GM12878 (cell line): ENCODE results near the gene OR4F15. TPM values are rescaled to one million over a fixed set of nuclear protein-coding genes. Genes with fewer than 3 reads are reported as not detected.

Experiments used
- ATAC-seq: fragments of 200-7000 bp; cut with Tn5 transposase; 3 replicates; pipeline ENCODE4 v1.9.1; 2020; ENCODE audit warnings: mild to moderate bottlenecking, moderate library complexity
- BruUV-seq: library from RNA; stranded (reverse); fragments of 400-500 nt; replicated peaks from 2 replicates; lab custom pipeline; 2021; lab: Mats Ljungman, UMichigan
- CTCF ChIA-PET: fragments of 300-600 bp; sonication (Branson Sonifier 250); formaldehyde crosslinking; extraction: SDS; loops from one replicate; lab custom pipeline; 2021; ENCODE audit warnings: inconsistent platforms; lab: Yijun Ruan, JAX
- POLR2A ChIA-PET: fragments of 350-600 bp; formaldehyde crosslinking; extraction: SDS; loops from one replicate; lab custom pipeline; 2021; ENCODE audit warnings: inconsistent platforms; lab: Charles Lee
- RAD21 ChIA-PET: fragments of 300-600 bp; sonication (Branson Sonifier 250); formaldehyde crosslinking; loops from one replicate; lab custom pipeline; 2023; ENCODE audit warnings: antibody characterized with exemption; ENCODE audit not compliant: unreplicated experiment; lab: Charles Lee
- SMC1A ChIA-PET: fragments of 300-600 bp; sonication (Branson Sonifier 250); formaldehyde crosslinking; loops from one replicate; lab custom pipeline; 2023; ENCODE audit not compliant: unreplicated experiment, uncharacterized antibody; lab: Charles Lee
- DNase-seq: peaks from one replicate; pipeline ENCODE4 v3.0.0-alpha.2; 2011; ENCODE audit warnings: low read depth, low spot score
- FAIRE-seq: peaks from 3 replicates; lab custom pipeline; 2011; peaks lifted over from hg19 to GRCh38; lab: Jason Lieb, UNC
- H2AFZ ChIP-seq: 2 replicates; pipeline ENCODE4 v1.6.0; 2011; ENCODE audit warnings: low read depth, low read length, control low read depth; ENCODE audit not compliant: control insufficient read depth
- H3K27ac ChIP-seq: 2 replicates; pipeline ENCODE4 v1.5.1; 2011; ENCODE audit warnings: control low read depth; ENCODE audit not compliant: control insufficient read depth, insufficient read depth
- H3K27me3 ChIP-seq, 2 experiments: replicated peaks in 1 of 2; 2 replicates each; pipeline versions ENCODE4 v1.6.0 to v1.6.1; 2011; ENCODE audit warnings: low read length in 1 of 2; ENCODE audit not compliant: control insufficient read depth in 2 of 2, insufficient read depth in 2 of 2
- H3K36me3 ChIP-seq, 2 experiments: 2 replicates each; pipeline ENCODE4 v1.5.1; 2011; ENCODE audit warnings: low read length in 1 of 2; ENCODE audit not compliant: control insufficient read depth in 2 of 2, insufficient read depth in 2 of 2
- H3K4me1 ChIP-seq: 2 replicates; pipeline ENCODE4 v1.6.1; 2011; ENCODE audit warnings: mild to moderate bottlenecking, low read length, moderate library complexity, mixed read lengths; ENCODE audit not compliant: control insufficient read depth, insufficient read depth
- H3K4me2 ChIP-seq: 2 replicates; pipeline ENCODE4 v1.6.0; 2011; ENCODE audit warnings: control low read depth; ENCODE audit not compliant: control insufficient read depth, insufficient read depth
- H3K4me3 ChIP-seq: fragments of 200-600 bp; sonication (generic); 2 replicates; pipeline ENCODE4 v1.5.1; 2016
- H3K79me2 ChIP-seq: 2 replicates; pipeline ENCODE4 v1.6.0; 2011; ENCODE audit warnings: low read length; ENCODE audit not compliant: control insufficient read depth, insufficient read depth
- H3K9ac ChIP-seq: 2 replicates; pipeline ENCODE4 v1.8.0; 2011; ENCODE audit warnings: low read length, control low read depth, mixed read lengths; ENCODE audit not compliant: control insufficient read depth, insufficient read depth
- H3K9me3 ChIP-seq: replicated peaks from 3 replicates; pipeline ENCODE4 v1.5.1; 2011; ENCODE audit warnings: mild to moderate bottlenecking, low read length; ENCODE audit not compliant: control insufficient read depth, insufficient read depth
- H4K20me1 ChIP-seq: 2 replicates; pipeline ENCODE4 v1.6.0; 2011; ENCODE audit not compliant: control insufficient read depth, insufficient read depth
- ATF3 ChIP-seq: IDR thresholded peaks from 2 replicates; pipeline ENCODE4 v1.6.1; 2011; ENCODE audit warnings: low read depth, mild to moderate bottlenecking, low read length, moderate library complexity, borderline replicate concordance; ENCODE audit errors: extremely low read depth
- ELK1 ChIP-seq: IDR thresholded peaks from 2 replicates; pipeline ENCODE4 v1.6.1; 2012; ENCODE audit warnings: low read depth, low read length, improper control_type of control experiment
- NR2C1 ChIP-seq: fragments of 450-650 bp; IDR thresholded peaks from 2 replicates; pipeline ENCODE4 v1.6.1; 2017; ENCODE audit warnings: antibody characterized with exemption, mild to moderate bottlenecking, moderate library complexity
- SMAD5 ChIP-seq: IDR thresholded peaks from 2 replicates; pipeline ENCODE4 v1.6.1; 2016; ENCODE audit warnings: antibody characterized with exemption, low read depth
- USF2 ChIP-seq: IDR thresholded peaks from 2 replicates; pipeline ENCODE4 v1.6.1; 2011; ENCODE audit warnings: low read depth, low read length, improper control_type of control experiment, borderline replicate concordance
- ZBTB4 ChIP-seq: fragments of 450-650 bp; formaldehyde crosslinking; IDR thresholded peaks from 2 replicates; pipeline ENCODE4 v1.4.0; 2022; ENCODE audit warnings: mild to moderate bottlenecking, moderate library complexity
- ZNF217 ChIP-seq: fragments of 450-650 bp; IDR thresholded peaks from 2 replicates; pipeline ENCODE4 v1.6.1; 2017; ENCODE audit warnings: antibody characterized with exemption, mild to moderate bottlenecking
- WGBS: methylation state at CpG from one replicate; pipeline ENCODE4 v1.1.6; 2016; ENCODE audit warnings: low lambda C conversion rate; ENCODE audit not compliant: insufficient replicate concordance, insufficient coverage; ENCODE audit errors: missing lambda C conversion rate; 5-methylcytosine and 5-hydroxymethylcytosine counted together
- in situ Hi-C: fragments of 300-500 bp; cut with MboI; formaldehyde crosslinking; loops from 9 replicates; pipeline ENCODE4 v1.14.3; 2018; ENCODE audit warnings: mixed read lengths
- intact Hi-C: fragments of 100-400 bp; cut with micrococcal nuclease; formaldehyde crosslinking; loops from one replicate; pipeline ENCODE4 v1.14.2; 2022; ENCODE audit not compliant: unreplicated experiment
- polyA plus RNA-seq, 11 experiments: library from polyadenylated mRNA; depleted of rRNA in 4 of 11; unstranded in 6 of 11; stranded (reverse) in 5 of 11; fragments of >200 nt; fragmentation: Nextera tagmentation in 4 of 11; fragmentation: Illumina TruSeq in 1 of 11; extraction: Ambion mirVana in 4 of 11; extraction: Trizol in 1 of 11; gene quantifications; 1 replicate in 1 of 11; 2 replicates in 10 of 11; pipeline versions ENCODE4 v1.2.1 to v1.2.3, GENCODE V29; 2011 to 2016; ENCODE audit warnings: inconsistent platforms in 2 of 11, missing spikeins in 2 of 11, low read depth in 1 of 11
- total RNA-seq, 4 experiments: library from RNA; depleted of rRNA in 3 of 4; stranded (reverse); fragments of >200 nt in 3 of 4; fragmentation: Illumina TruSeq in 1 of 4; extraction: Trizol in 1 of 4; gene quantifications; 2 replicates each; pipeline versions ENCODE4 v1.2.1 to v1.2.3, GENCODE V29; 2013 to 2021
- TF ChIP-seq, protein P1 (sequence below): IDR thresholded peaks from 2 replicates; pipeline ENCODE4 v1.6.1; 2012; ENCODE audit warnings: low read depth, low read length, improper control_type of control experiment

Gene OR4F15
- total and polyA plus RNA-seq, 10 of the 15 experiments (the other 5 are each of a cell fraction or from before 2014, with no cell fraction given): not detected

DNA sequence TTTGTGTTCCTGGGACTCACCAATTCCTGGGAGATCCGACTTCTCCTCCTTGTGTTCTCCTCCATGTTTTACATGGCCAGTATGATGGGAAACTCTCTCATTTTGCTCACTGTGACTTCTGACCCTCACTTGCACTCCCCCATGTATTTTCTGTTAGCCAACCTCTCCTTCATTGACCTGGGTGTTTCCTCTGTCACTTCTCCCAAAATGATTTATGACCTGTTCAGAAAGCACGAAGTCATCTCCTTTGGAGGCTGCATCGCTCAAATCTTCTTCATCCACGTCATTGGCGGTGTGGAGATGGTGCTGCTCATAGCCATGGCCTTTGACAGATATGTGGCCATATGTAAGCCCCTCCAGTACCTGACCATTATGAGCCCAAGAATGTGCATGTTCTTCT is 16.8 kb downstream of the OR4F15 start (continued):
- no peak for TF ChIP-seq ZBTB4
- no peak for TF ChIP-seq NR2C1
- no peak for TF ChIP-seq ATF3
- TF ChIP-seq ELK1: no peak
- no peak for TF ChIP-seq SMAD5

GRCh38 chr15:101841656-101842055 is 29.7 kb downstream of the OR4F15 start:
- 18% methylated on average over 3 of the region's 3 CpGs for WGBS
- Histone ChIP-seq H4K20me1 (no peaks in the 10 kb centered on the region), H3K4me1 (no peaks in the 10 kb centered on the region), H3K27me3 (no peaks in the 10 kb centered on the region; a peak in 1 of 4 replicates), H3K9me3 (no peaks in the 10 kb centered on the region), H2AFZ (no peak overlapping the region), H3K79me2 (no peaks in the 10 kb centered on the region), H3K4me3 (no peak overlapping the region), H3K27ac (no peak overlapping the region), H3K4me2 (no peak overlapping the region), H3K36me3 (no peaks in the 10 kb centered on the region), H3K9ac (no peak overlapping the region)
- ChIA-PET RAD21 (no interaction called here), SMC1A (no interaction called here), CTCF (no interaction called here), POLR2A (no interaction called here)
- ATAC-seq (no peak), FAIRE-seq (no peak), DNase-seq (no peak)
- in situ Hi-C loops: no loop called here
- no TSS peak for BruUV-seq
- TF ChIP-seq, protein P1, sequence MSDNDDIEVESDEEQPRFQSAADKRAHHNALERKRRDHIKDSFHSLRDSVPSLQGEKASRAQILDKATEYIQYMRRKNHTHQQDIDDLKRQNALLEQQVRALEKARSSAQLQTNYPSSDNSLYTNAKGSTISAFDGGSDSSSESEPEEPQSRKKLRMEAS: no peak
- TF ChIP-seq ZBTB4: no peak
- TF ChIP-seq USF2: no peak
- TF ChIP-seq ZNF217: no peak
- intact Hi-C loops: no loop called here
